Lower leg skin (tissue), 4 donors: ENCODE data around the gene GRWD1. TPM values are rescaled to one million over a fixed set of nuclear protein-coding genes. Genes with fewer than 3 reads are reported as not detected.

Source experiments
- DNase-seq, 2 donors: peaks; one replicate each; pipeline ENCODE4 v3.0.0-alpha.2; 2019; ENCODE audit warnings: low spot score in 2 of 2
- H3K4me3 ChIP-seq: fragments of 200-600 bp; sonication (generic); 2 replicates; pipeline ENCODE4 v1.5.1; 2017; ENCODE audit warnings: mild to moderate bottlenecking, low read depth; ENCODE audit not compliant: poor library complexity, severe bottlenecking
- CTCF ChIP-seq, 3 donors: fragments of 450-650 bp; IDR thresholded peaks; one replicate each; pipeline ENCODE4 v1.5.1; 2016; ENCODE audit warnings: antibody characterized with exemption in 3 of 3, mild to moderate bottlenecking in 3 of 3, moderate library complexity in 2 of 3
- POLR2A ChIP-seq, 2 donors: fragments of 450-650 bp; IDR thresholded peaks; one replicate each; pipeline ENCODE4 v1.6.1; 2016 to 2017; ENCODE audit warnings: antibody characterized with exemption in 2 of 2, mild to moderate bottlenecking in 1 of 2, moderate library complexity in 1 of 2
- WGBS, 2 donors: methylation state at CpG; one replicate each; pipeline ENCODE4 v1.1.5; 2018; 5-methylcytosine and 5-hydroxymethylcytosine counted together
- intact Hi-C: fragments of 100-400 bp; cut with DNase I; formaldehyde crosslinking; loops from one replicate; pipeline ENCODE4 v1.15.0; 2023; ENCODE audit warnings: low total_unique reads
- total RNA-seq, 4 donors: library from RNA; depleted of rRNA; stranded (reverse); fragments of >200 nt; gene quantifications; one replicate each; pipeline ENCODE4 v1.1.0, GENCODE V29; 2016

Gene GRWD1
- total RNA-seq, 4 donors from 2014 or later, result 33.3 to 44.4 (median 39.3) TPM

GRCh38 chr19:48495396-48495795 lies 49.6 kb downstream of the GRWD1 start:
- TF ChIP-seq POLR2A (IDR thresholded peaks at IDR 0.05) (no peak), CTCF (IDR thresholded peaks at IDR 0.05) (no peak)
- DNase-seq, result no peak
- H3K4me3 ChIP-seq, result no peak overlapping the region
- intact Hi-C loops, result no loop called here
- 63 to 72% methylated on average over 6 of the region's 6 CpGs for WGBS, 2 donors

GRCh38 chr19:48496959-48497727 lies 51.4 kb downstream of the GRWD1 start:
- WGBS, 2 donors, result 74 to 82% methylated on average over 45 of the region's 45 CpGs
- DNase-seq, result no peak
- no peak overlapping the region for H3K4me3 ChIP-seq
- intact Hi-C loops, result no loop called here
- TF ChIP-seq CTCF (IDR thresholded peaks at IDR 0.05) (no peak), POLR2A (IDR thresholded peaks at IDR 0.05) (no peak)

- DNase-seq, result no peak
- 65 to 72% methylated on average over 38 to 39 of the region's 46 CpGs for WGBS, 2 donors
- no peak for TF ChIP-seq POLR2A (IDR thresholded peaks at IDR 0.05)
- H3K4me3 ChIP-seq, result no peak overlapping the region
- intact Hi-C loops, result no loop called here
These were observed 52.2 kb downstream of the GRWD1 start for GRCh38 chr19:48497728-48498594.

GRCh38 chr19:48498595-48499311 lies 53.0 kb downstream of the GRWD1 start:
- intact Hi-C loops, result no loop called here
- TF ChIP-seq CTCF (IDR thresholded peaks at IDR 0.05) (no peak), POLR2A (IDR thresholded peaks at IDR 0.05) (no peak)
- H3K4me3 ChIP-seq, result no peak overlapping the region
- WGBS, 2 donors, result 33 to 45% methylated on average over 7 to 41 of the region's 59 CpGs
- DNase-seq, result no peak

- 65 to 77% methylated on average over 26 to 43 of the region's 44 CpGs for WGBS, 2 donors
- no peak for TF ChIP-seq POLR2A (IDR thresholded peaks at IDR 0.05)
- TF ChIP-seq CTCF (IDR thresholded peaks at IDR 0.05), result no peak
- H3K4me3 ChIP-seq, result no peak overlapping the region
- intact Hi-C loops, result loop anchor here (5.0 kb wide), 1 partner anchor 88 kb away; no protein-coding TSS in a partner anchor
- no peak for DNase-seq
These were observed 53.7 kb downstream of the GRWD1 start for GRCh38 chr19:48499316-48500090.
